SH-SY5Y (cell line): Measurements from ENCODE around the gene PLA2G7.

Experiments
- GATA2 ChIP-seq: IDR thresholded peaks from 2 replicates; pipeline ENCODE4 v1.6.1; 2011; ENCODE audit warnings: mild to moderate bottlenecking, low read depth, low read length
- GATA3 ChIP-seq: IDR thresholded peaks from 2 replicates; pipeline ENCODE4 v1.6.1; 2011; ENCODE audit warnings: low read depth, mild to moderate bottlenecking, low read length, moderate library complexity

- no peak for TF ChIP-seq GATA2
- no peak for TF ChIP-seq GATA3
These were observed 44.9 kb downstream of the PLA2G7 start for GRCh38 chr6:46690141-46690755.
